Progenitor cell of endocrine pancreas (in vitro differentiated cells): ENCODE results near the gene ACSF2. TPM values are rescaled to one million over a fixed set of nuclear protein-coding genes. Genes with fewer than 3 reads are reported as not detected.

ENCODE experiments used
- DNase-seq: peaks from one replicate; pipeline ENCODE4 v3.0.0; 2021; ENCODE audit warnings: low spot score; ENCODE audit not compliant: unreplicated experiment
- H3K27ac Mint-ChIP-seq: 2 replicates; pipeline ENCODE4 v1.8.0; 2021; ENCODE audit warnings: mild to moderate bottlenecking, moderate library complexity, mixed read lengths
- H3K27me3 Mint-ChIP-seq: 2 replicates; pipeline ENCODE4 v1.8.0; 2021; ENCODE audit warnings: mixed read lengths
- H3K36me3 Mint-ChIP-seq: 2 replicates; pipeline ENCODE4 v1.8.0; 2022; ENCODE audit warnings: mixed read lengths; ENCODE audit not compliant: insufficient read depth
- H3K4me1 Mint-ChIP-seq: 2 replicates; pipeline ENCODE4 v1.8.0; 2021; ENCODE audit warnings: low read depth, mixed read lengths
- H3K4me3 Mint-ChIP-seq: 2 replicates; pipeline ENCODE4 v1.8.0; 2021; ENCODE audit warnings: low read depth, mild to moderate bottlenecking, moderate library complexity, mixed read lengths
- H3K9me3 Mint-ChIP-seq: 2 replicates; pipeline ENCODE4 v1.8.0; 2021; ENCODE audit warnings: low read depth, mixed read lengths
- total RNA-seq: library from RNA; stranded (reverse); gene quantifications from 2 replicates; pipeline ENCODE4 v1.2.1, GENCODE V29; 2021
- TF ChIP-seq, protein P1 (sequence below): fragments of 200-600 bp; sonication (generic); IDR thresholded peaks from one replicate; pipeline ENCODE4 v1.5.0; 2021; ENCODE audit warnings: antibody characterized with exemption, mild to moderate bottlenecking; ENCODE audit not compliant: unreplicated experiment

ACSF2 gene
- total RNA-seq, 1 donor from 2014 or later = 72.6 TPM

DNA sequence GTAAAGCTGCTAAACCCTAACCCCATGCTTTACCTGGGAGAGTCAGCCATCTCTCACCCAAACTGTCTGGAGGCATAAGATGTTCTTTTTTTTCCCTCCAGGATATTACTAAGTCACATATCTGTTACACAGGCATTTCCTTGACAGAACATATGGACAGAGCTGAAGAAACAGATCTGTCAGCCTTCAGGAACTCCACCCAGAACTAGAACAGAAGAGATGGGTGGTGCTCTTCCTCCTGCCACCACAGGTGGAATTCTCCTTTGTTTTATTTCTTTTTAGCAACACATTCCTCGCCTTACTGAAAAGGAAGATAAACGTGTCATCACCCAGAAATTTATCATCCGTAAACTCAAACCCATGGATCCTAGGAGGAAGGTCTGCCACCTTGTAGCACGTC is 91.0 kb downstream of the ACSF2 start:
- no peak for DNase-seq
- no peaks in the 10 kb centered on the region for H3K9me3 Mint-ChIP-seq
- H3K4me1 Mint-ChIP-seq = peaks cover 2% of the 10 kb centered on the region
- H3K4me3 Mint-ChIP-seq = no peak overlapping the region
- no peak overlapping the region for H3K27ac Mint-ChIP-seq
- no peaks in the 10 kb centered on the region for H3K36me3 Mint-ChIP-seq
- TF ChIP-seq, protein P1, sequence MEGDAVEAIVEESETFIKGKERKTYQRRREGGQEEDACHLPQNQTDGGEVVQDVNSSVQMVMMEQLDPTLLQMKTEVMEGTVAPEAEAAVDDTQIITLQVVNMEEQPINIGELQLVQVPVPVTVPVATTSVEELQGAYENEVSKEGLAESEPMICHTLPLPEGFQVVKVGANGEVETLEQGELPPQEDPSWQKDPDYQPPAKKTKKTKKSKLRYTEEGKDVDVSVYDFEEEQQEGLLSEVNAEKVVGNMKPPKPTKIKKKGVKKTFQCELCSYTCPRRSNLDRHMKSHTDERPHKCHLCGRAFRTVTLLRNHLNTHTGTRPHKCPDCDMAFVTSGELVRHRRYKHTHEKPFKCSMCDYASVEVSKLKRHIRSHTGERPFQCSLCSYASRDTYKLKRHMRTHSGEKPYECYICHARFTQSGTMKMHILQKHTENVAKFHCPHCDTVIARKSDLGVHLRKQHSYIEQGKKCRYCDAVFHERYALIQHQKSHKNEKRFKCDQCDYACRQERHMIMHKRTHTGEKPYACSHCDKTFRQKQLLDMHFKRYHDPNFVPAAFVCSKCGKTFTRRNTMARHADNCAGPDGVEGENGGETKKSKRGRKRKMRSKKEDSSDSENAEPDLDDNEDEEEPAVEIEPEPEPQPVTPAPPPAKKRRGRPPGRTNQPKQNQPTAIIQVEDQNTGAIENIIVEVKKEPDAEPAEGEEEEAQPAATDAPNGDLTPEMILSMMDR = no peak
- peaks cover 8% of the 10 kb centered on the region for H3K27me3 Mint-ChIP-seq

DNA sequence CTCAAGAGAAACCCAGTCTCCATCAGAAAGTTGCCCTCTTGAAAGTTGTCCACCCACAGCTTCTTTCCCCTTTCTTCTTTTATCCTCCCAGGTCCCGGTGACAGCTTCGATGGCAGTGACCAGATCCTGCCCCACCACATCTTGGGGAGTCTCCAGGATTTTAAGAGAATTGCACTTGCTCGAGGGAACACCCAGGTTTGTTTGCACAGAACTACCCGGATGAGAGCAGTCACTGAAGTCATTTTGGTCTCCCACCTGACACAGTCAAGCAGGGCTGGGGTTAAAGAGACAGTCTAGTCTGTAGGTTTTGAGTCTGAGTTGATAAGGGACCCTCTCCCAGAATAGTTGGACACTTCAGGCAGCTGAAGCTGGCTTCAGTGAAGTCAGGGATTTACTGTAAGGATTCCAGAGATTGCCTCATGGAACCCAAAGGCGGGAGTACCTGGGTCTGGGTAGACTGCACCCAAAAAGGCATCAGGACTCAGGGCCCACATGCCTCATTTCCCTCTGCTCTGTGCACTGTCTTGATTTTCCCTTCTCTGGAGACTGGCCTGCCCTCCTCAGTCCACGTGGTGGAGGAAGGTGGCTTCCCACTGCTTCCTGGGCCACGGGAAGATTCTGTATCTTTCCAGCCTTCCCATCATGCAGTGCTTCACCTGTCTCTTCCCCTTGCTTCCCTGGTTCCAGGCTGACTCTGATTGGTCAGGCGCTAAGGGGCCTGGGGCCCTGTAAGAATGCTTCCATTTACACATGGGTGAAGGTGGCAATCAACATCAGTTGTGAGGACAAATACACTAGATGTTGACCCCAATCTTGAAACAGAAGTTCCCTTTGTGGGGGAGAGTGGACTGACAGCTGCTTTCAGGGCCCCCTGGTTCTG is 91.7 kb downstream of the ACSF2 start:
- Mint-ChIP-seq H3K4me1 (peaks cover 4% of the 10 kb centered on the region), H3K27ac (no peak overlapping the region), H3K27me3 (peaks cover 8% of the 10 kb centered on the region), H3K4me3 (no peak overlapping the region), H3K36me3 (no peaks in the 10 kb centered on the region), H3K9me3 (no peaks in the 10 kb centered on the region)
- TF ChIP-seq, protein P1 = no peak
- DNase-seq = no peak

DNA sequence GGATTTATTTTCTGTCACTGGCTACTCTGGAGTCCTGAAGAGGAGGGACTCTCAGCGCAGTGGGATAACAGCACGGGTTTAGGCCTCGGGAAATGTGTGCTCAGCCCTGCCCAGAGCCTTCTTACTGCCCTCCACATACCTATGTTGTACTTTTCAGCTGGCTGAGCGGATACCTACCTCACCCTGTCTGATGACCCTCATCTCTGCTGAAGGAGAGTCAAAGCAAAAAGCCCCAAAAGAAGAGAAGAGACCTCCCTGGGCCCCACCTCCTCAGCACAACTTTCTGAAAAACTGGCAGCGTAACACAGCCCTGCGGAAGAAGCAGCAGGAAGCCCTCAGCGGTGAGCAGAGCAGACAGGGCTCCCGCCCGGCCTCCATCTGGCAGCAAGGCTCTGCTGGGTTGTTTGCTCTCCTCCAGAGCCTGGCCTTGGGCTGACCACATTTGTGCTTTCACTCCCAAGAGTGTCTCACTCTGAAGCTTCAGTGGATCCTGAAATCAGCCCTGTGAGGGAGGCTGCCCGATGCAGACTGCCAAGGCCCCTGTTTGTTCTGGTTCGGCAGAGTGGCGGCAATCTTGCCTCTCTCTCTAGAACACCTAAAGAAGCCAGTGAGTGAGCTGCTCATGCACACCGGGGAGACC is 92.5 kb downstream of the ACSF2 start:
- H3K36me3 Mint-ChIP-seq = no peaks in the 10 kb centered on the region
- TF ChIP-seq, protein P1 = no peak

DNA sequence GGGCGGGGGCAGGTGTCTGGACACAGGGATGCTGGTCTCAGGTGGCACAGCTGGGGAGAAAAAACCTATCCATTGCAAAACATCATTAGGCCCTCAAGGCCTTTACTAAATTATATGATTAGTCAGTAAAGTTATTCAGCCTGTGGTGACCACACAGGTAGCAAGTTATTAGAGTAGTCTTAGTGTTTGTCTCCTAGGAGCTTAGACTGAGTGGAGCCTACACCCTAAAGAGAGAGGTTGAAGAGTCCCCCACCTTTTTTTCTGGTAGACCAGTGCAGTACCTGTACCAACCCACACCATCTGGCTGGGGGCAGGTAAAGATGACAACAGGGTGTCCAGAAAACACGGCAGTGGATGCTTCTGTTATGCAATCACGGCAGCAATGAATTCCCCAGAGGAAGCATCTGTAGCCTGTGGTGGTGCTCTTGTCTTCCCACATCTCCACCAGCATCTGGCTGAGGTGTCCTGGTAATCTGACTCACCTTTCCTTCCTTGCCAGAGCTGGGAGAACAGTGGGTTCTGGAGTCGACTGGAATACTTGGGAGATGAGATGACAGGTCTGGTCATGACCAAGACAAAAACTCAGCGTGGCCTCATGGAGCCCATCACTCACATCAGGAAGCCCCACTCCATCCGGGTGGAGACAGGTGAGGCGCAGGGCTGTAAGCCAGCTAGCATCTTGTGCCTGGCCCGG is 93.3 kb downstream of the ACSF2 start:
- no peaks in the 10 kb centered on the region for H3K9me3 Mint-ChIP-seq
- TF ChIP-seq, protein P1 = no peak
- no peak for DNase-seq
- H3K27ac Mint-ChIP-seq = no peak overlapping the region
- no peak overlapping the region for H3K4me3 Mint-ChIP-seq
- H3K27me3 Mint-ChIP-seq = peaks cover 8% of the 10 kb centered on the region
- no peaks in the 10 kb centered on the region for H3K36me3 Mint-ChIP-seq
- H3K4me1 Mint-ChIP-seq = peaks cover 5% of the 10 kb centered on the region

More for the DNA sequence above, 92.5 kb downstream of the ACSF2 start:
- H3K9me3 Mint-ChIP-seq = no peaks in the 10 kb centered on the region
- DNase-seq = no peak
- peaks cover 5% of the 10 kb centered on the region for H3K4me1 Mint-ChIP-seq
- no peak overlapping the region for H3K4me3 Mint-ChIP-seq
- peak overlapping the region; percentile 64 for H3K27ac Mint-ChIP-seq
- H3K27me3 Mint-ChIP-seq = peaks cover 8% of the 10 kb centered on the region

DNA sequence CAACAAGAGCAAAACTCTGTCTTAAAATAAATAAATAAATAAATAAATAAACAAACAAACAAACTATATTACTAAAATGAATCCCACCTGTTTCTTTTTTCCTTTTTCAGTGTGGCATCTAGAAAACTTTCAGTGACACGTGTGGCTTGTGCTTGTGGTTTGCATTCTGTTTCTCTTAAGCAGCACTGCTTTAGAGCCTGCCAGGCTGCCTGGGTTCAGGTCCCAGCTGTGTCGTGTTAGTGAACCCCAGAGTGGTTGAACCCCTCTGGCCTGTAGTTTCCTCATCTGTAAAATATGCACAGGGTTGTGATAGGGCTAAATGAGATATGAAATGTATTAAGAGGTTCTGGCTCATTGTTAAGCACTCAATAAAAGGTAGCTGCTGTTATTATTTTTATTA is 94.5 kb downstream of the ACSF2 start:
- H3K36me3 Mint-ChIP-seq = no peaks in the 10 kb centered on the region
- no peak overlapping the region for H3K27ac Mint-ChIP-seq
- TF ChIP-seq, protein P1 = no peak
- H3K4me1 Mint-ChIP-seq = peaks cover 5% of the 10 kb centered on the region
- peaks cover 3% of the 10 kb centered on the region for H3K27me3 Mint-ChIP-seq
- DNase-seq = no peak
- H3K9me3 Mint-ChIP-seq = no peaks in the 10 kb centered on the region
- H3K4me3 Mint-ChIP-seq = no peak overlapping the region
